GM23338 (cell line): Measurements from ENCODE around the gene TNFRSF1A.

ENCODE experiments used
- TF ChIP-seq, protein P1 (sequence below): IDR thresholded peaks from 2 replicates; pipeline ENCODE4 v1.6.1; 2016; ENCODE audit warnings: antibody characterized with exemption
- TF ChIP-seq, protein P2 (sequence below), 2 experiments: fragments of 200-600 bp in 1 of 2; sonication (generic) in 1 of 2; conservative IDR thresholded peaks; 2 replicates each; pipeline versions ENCODE4 v1.5.1 to v1.6.1; 2016 to 2017; ENCODE audit warnings: antibody characterized with exemption in 2 of 2, low read depth in 2 of 2, mild to moderate bottlenecking in 2 of 2, moderate library complexity in 1 of 2

DNA sequence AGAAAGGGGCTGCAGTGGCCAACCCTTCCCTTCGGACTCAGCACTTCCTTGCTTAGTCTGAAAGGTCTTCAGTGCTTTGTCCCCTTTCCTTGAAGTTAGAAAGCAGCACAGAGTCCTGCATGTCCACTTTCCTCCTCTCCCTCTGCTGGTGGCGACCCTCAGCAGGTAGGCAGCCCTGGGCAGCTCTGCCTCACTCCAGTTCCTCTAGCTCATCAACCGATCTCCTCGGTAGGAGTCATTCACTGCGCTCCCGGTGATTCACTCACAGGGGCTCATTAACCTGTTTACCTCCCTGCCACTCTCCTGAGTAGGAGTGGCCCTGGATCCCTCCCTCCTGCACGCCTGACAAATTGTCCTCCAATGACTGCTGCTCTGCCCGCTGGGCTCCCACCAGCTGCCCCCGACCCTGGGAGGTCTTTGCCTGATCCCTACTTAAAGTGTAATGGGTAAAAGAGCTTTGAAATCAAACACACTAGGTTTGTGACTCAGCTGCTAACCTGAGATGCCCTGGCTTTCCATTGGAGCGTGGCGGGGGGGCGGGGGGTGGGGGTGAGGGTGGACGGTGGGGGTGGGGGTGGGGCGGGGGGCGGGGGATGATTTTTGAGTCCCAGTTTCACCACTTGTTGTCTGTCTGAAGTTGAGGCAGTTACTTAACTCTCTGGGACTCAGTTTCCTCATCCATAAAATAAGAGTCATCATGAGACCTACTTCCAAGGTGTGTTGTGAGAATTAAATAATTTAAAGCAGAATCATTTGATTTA lies 29.3 kb upstream of the TNFRSF1A start:
- TF ChIP-seq, protein P1, sequence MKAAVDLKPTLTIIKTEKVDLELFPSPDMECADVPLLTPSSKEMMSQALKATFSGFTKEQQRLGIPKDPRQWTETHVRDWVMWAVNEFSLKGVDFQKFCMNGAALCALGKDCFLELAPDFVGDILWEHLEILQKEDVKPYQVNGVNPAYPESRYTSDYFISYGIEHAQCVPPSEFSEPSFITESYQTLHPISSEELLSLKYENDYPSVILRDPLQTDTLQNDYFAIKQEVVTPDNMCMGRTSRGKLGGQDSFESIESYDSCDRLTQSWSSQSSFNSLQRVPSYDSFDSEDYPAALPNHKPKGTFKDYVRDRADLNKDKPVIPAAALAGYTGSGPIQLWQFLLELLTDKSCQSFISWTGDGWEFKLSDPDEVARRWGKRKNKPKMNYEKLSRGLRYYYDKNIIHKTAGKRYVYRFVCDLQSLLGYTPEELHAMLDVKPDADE: no peak
- TF ChIP-seq, protein P2, sequence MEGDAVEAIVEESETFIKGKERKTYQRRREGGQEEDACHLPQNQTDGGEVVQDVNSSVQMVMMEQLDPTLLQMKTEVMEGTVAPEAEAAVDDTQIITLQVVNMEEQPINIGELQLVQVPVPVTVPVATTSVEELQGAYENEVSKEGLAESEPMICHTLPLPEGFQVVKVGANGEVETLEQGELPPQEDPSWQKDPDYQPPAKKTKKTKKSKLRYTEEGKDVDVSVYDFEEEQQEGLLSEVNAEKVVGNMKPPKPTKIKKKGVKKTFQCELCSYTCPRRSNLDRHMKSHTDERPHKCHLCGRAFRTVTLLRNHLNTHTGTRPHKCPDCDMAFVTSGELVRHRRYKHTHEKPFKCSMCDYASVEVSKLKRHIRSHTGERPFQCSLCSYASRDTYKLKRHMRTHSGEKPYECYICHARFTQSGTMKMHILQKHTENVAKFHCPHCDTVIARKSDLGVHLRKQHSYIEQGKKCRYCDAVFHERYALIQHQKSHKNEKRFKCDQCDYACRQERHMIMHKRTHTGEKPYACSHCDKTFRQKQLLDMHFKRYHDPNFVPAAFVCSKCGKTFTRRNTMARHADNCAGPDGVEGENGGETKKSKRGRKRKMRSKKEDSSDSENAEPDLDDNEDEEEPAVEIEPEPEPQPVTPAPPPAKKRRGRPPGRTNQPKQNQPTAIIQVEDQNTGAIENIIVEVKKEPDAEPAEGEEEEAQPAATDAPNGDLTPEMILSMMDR (conservative IDR thresholded peaks at IDR 0.05; ENCODE audit: low read depth in 2 of 2): no peak; a peak in 1 of 4 replicates
